Urinary bladder (tissue), 4 donors: ENCODE data around the gene CDH13. TPM values are rescaled to one million over a fixed set of nuclear protein-coding genes. Genes with fewer than 3 reads are reported as not detected.

Source experiments
- DNase-seq: peaks from one replicate; pipeline ENCODE4 v3.0.0-alpha.2; 2015; ENCODE audit errors: extremely low spot score
- H3K27ac ChIP-seq: one replicate; pipeline ENCODE4 v1.5.1; 2013; ENCODE audit warnings: low read depth, mild to moderate bottlenecking, moderate library complexity
- H3K36me3 ChIP-seq: one replicate; pipeline ENCODE4 v1.6.1; 2013; ENCODE audit warnings: mild to moderate bottlenecking, moderate library complexity; ENCODE audit not compliant: insufficient read depth
- H3K4me1 ChIP-seq: one replicate; pipeline ENCODE4 v1.6.1; 2013; ENCODE audit warnings: mild to moderate bottlenecking, moderate library complexity; ENCODE audit not compliant: insufficient read depth
- H3K4me3 ChIP-seq: one replicate; pipeline ENCODE4 v1.5.1; 2013; ENCODE audit warnings: low read depth, low read length
- WGBS: extraction: QIAGEN DNeasy Blood & Tissue Kit; methylation state at CpG from one replicate; pipeline ENCODE4 v1.1.7; 2013; 5-methylcytosine and 5-hydroxymethylcytosine counted together
- polyA plus RNA-seq: library from polyadenylated mRNA; stranded (reverse); fragments of 200-250 nt; gene quantifications from one replicate; pipeline ENCODE4 v1.2.3, GENCODE V29; 2013
- total RNA-seq: library from RNA; depleted of rRNA; stranded (reverse); fragments of >200 nt; gene quantifications from one replicate; pipeline ENCODE4 v1.2.3, GENCODE V29; 2014
- donor health status: healthy with polysubstance abuse.
- donor health status: healthy.

CDH13 gene
- total and polyA plus RNA-seq, 2 donors: 18.9 to 21.5 TPM

DNA sequence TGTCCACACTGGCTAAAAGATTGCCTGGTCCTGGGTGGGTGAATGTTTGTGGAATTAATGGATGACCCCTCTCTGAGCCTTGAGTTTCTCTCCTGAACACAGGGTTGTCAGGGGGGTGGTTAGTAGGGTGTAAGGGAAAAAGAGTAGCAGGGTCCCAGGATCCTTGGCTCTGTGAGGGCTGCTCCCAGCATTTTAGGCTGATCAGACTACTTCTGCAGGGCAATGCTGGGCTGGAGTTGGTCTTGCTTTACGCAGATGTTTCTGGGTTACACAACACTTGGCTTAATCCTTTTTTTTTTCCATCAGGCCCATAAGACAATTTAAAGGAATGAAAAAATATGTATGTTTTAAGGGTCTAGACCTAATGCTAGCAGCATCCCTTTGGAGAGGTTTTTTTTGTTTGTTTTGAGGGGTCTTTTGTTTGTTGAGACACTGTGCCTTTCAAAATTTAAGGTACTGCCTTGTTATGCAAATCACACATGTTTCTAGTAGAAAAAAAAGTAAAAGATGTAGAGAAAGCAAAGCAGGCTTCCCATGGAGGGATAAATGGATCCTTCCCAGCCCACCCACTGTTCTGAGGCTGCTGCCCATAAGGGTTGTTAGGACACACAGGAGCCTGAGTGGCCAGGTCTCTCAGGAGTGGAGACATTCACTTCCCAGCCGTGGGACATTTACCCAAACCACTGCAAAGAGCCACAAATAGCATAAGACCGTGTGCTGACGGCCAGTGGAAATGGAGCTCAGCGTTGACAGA, 955.4 kb downstream of the CDH13 start:
- DNase-seq: no peak
- Histone ChIP-seq H3K4me3 (no peak overlapping the region), H3K27ac (no peak overlapping the region), H3K36me3 (no peaks in the 10 kb centered on the region), H3K4me1 (no peaks in the 10 kb centered on the region)
- 73% methylated on average over 5 of the region's 5 CpGs for WGBS

DNA sequence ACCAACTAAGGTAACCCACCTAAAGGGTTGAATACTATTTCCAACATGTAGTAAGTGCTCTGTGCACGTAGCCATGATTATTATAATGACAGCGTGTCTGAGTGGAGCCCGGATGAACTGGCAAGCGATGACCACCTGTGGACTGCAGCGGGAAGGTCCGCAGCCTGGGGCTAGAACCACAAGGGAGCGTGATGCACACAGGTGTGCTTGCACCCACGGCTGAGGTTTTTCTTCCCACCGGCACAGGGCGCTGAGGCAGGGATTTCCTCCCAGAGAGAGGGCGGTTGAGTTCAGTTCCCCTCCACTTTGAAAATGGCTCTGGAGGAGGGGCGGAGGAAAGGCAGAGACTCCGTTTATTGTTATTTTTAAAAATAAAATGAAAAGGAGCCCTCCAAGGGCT, 959.3 kb downstream of the CDH13 start:
- Histone ChIP-seq H3K27ac (no peak overlapping the region), H3K4me3 (no peak overlapping the region), H3K36me3 (no peaks in the 10 kb centered on the region), H3K4me1 (no peaks in the 10 kb centered on the region)
- 64% methylated on average over 13 of the region's 13 CpGs for WGBS
- no peak for DNase-seq

DNA sequence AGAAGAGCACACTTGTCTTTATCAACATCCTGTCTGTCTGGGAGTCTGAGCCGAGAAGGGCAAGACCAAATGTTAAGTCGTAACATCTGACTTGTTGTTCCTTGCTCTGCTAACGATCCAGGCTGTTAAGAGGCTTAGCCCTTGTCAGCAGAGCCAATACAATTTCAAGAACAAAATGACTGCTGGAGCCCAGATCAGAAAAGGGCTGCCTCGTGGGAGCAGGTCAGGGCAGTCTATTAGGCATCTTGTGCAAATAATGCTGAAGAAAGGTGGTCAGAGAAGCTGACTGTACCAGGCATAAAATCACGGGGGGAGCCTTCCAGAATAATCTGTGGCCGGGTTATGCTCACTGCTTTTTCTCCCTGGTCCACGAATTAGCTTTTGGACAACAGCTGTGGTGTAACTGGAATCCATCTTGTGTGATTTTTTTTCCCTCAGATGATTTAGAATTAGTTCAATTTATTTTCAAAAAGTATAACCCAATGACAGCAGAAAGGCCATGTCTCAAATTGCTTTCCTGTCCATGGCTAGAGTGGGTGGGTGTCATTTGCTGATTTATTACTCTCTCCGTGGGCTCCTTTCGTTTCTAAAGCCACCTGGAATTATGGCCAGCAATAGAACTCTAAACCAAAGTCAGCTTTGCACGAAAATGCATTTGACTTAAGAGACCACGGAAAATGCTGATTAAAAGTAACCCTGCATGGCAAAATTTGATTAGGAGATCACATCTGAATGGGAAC, 959.9 kb downstream of the CDH13 start:
- Histone ChIP-seq H3K36me3 (no peaks in the 10 kb centered on the region), H3K4me3 (no peak overlapping the region), H3K4me1 (no peaks in the 10 kb centered on the region), H3K27ac (no peak overlapping the region)
- 19% methylated on average over 11 of the region's 11 CpGs for WGBS
- DNase-seq: no peak

DNA sequence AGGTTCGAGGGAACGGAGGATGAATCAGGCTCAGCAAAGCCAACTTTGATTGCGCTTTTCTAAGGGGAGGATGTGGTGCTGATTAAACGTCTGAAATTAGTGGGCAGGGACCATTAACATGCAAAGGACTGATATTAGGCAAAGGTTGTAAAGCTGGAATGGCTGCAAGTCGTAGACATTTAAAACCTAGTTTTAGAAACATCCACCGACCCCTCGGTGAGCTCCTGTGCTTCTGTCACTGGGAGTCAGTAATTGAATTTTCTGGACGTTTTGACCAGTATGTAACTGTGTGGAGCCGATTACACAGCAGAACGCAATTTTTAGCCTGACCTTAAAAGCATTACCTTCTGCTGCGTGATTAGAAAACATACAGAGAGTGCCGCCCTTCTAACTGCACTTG, 960.4 kb downstream of the CDH13 start:
- no peak for DNase-seq
- Histone ChIP-seq H3K36me3 (no peaks in the 10 kb centered on the region), H3K4me1 (no peaks in the 10 kb centered on the region), H3K27ac (no peak overlapping the region), H3K4me3 (no peak overlapping the region)
- 47% methylated on average over 12 of the region's 12 CpGs for WGBS

DNA sequence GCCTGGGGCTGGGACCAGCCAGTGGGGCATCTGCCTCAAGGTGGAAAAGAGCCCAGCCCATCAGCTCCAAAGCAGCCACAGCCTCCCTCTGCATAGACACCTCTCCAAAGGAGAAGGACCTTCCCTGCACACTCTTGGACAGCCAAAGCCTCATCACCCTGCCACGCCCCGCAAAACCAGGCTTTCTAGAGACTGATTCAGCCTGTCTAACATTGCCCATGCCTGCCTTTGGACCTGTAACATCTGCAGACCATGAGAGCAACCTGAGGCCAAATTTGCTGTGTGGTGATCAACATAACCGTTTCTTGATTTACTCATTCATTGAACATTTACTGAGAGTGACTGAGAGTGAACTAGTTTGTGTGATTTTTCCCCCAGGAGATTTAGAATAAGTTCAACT, 961.3 kb downstream of the CDH13 start:
- Histone ChIP-seq H3K4me1 (no peaks in the 10 kb centered on the region), H3K4me3 (no peak overlapping the region), H3K27ac (no peak overlapping the region), H3K36me3 (no peaks in the 10 kb centered on the region)
- 81% methylated on average over 3 of the region's 3 CpGs for WGBS
- DNase-seq: no peak

DNA sequence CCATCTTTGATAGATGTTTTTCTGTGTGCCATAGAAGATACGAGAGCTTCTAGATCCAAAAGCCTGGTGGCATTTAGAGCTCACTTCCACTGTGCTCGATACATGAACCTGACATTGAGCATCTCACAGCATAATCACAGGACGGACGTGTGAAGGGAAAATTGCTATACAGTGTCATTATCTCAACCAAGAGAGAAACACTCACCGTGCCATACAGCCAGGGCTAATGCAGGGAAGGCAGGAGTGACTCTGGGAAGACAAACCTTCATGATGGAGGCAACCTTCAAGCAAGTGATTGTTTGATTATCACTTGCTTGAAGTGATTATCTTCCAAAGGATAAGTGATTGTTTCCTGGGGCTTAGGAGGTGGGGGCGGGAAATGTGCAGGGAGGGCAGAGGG, 962.8 kb downstream of the CDH13 start:
- WGBS: 84% methylated on average over 6 of the region's 6 CpGs
- no peaks in the 10 kb centered on the region for H3K36me3 ChIP-seq
- DNase-seq: no peak

DNA sequence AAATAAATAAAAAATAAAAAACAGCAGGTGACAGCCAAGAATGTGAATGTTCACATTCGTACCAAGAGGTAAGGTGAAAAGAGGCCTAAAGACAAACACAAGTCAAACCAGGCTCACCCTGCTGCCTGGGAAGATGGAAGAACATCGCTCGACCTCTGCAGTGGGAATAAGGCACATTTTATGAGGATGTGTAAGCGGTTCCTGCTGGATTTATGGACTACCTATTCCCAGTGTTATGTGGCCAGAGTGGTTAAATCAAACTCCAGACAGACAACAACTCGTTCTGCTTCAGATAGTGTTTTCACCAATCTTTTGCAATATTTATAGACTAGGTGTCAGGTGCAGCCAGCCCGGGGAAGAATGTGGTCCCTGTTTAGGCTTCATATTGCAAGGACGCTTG, 966.0 kb downstream of the CDH13 start:
- Histone ChIP-seq H3K4me3 (no peak overlapping the region), H3K4me1 (no peaks in the 10 kb centered on the region), H3K27ac (no peak overlapping the region), H3K36me3 (no peaks in the 10 kb centered on the region)
- DNase-seq: no peak
- WGBS: 61% methylated on average over 7 of the region's 7 CpGs

More for the DNA sequence above, 962.8 kb downstream of the CDH13 start:
- no peak overlapping the region for H3K4me3 ChIP-seq
- no peaks in the 10 kb centered on the region for H3K4me1 ChIP-seq
- H3K27ac ChIP-seq: no peak overlapping the region

DNA sequence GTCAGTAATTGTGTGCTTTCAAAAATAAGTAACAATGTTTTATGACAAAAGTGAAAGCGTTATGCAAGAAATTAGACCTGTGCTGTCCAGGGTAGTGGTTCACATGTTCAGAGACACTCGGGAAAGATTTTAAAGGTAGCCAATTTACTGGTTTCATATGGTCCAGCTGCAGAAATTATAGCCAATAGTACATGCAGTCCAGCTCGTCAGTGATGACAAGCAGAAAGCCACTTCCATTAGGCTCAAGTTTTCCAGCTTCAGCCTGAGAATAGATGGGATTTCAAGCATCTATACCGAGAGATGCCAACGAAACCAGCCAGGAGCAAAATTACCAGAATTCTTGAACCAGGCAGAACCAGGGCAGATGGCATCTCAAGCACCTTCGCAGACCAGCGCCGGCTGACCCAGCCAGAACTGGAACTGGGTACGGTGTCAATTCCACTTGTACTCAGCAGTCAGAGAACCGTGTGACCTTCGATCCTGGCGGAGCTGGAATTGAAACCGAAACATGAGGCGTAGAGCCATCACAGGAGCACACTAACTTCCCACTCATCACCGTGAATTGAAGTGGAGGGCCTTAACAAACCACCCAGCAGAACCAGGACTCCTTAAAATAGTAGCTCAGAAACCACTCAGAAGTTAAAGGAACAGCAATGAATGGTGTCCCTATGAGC, 973.2 kb downstream of the CDH13 start:
- no peak for DNase-seq
- H3K27ac ChIP-seq: no peak overlapping the region
- H3K4me1 ChIP-seq: no peaks in the 10 kb centered on the region
- WGBS: 84% methylated on average over 15 of the region's 15 CpGs
- H3K4me3 ChIP-seq: no peak overlapping the region
- H3K36me3 ChIP-seq: no peaks in the 10 kb centered on the region

DNA sequence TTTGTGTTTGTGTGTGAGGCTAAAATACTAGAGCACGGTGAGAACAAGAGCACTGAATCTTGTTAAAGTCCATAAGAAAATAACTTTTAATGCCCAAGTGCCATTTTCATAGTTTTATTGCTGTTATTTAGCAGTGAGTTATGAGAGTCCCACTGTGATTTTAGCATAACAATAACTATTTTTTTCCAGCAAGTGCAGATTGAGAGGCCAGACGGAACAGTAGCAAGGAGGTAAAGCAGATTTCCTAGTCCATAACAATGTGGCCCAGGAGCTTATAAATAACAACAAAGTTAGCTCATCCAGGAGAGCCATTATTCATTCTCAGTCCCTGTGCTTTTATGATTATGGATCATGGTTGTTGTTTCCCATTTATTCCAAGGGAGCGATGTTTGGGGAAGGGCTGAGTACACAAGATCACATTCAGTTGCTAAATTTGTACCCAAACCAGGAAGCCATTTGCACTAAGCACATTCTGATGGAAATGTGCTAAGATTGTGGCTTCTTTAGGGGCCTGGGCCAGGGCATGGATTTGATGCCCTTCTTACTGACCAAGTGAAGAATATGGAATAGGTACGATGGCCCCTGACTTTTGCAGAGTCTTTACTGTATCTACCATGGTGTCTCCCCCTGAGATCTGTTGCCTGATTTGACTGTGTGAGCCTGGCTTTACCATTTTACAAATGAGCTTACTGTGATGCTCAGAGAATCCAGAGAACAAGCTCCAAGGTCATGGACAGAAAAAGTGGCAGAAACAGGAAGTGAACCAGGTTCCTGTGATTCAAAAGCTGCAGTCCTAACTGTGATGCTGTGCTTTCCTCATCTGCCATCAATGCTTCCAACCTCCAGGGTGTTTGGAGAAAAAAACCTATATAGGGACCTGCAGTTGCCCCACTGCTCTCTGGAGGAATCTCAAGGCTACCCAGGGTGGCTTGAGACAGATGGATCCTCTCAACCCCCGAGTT, 976.3 kb downstream of the CDH13 start:
- 54% methylated on average over 5 of the region's 5 CpGs for WGBS

DNA sequence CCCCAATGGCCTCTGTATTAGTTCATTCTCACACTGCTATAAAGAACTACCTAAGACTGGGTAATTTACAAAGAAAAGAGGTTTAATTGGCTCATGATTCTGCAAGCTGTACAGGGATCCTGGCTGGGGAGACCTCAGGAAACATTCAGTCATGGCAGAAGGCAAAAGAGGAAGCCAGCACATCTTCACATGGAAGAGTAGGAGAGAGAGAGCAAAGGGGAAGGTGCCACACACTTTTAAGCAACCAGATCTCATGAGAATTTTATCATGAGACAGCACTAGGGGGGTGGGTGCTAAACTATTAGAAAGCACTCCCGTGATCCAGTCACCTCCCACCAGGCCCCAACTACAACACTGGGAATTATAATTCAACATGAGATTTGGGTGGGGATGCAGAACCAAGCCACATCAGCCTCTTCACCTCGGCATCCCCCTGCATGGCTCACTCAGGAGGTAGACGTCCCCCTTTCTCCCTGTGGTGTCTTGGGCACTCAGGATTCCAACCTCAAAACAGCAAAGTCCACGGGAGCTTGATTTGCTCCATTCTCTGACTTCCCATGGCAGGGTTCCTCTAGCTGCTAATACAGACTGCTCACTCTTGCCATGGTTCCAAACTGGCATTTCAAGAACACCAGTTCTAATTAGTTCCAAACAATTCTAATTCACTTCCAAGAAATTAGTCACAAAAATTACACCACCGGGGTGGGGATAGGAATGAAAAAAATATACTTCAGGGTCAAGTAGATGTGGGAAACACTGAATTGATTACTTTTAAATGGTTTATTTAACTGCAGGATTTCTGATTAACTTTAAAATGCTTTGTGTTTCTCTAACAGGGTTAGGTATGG, 977.2 kb downstream of the CDH13 start:
- no peak for DNase-seq

More for the DNA sequence above, 976.3 kb downstream of the CDH13 start:
- no peak overlapping the region for H3K27ac ChIP-seq
- H3K4me3 ChIP-seq: no peak overlapping the region
- no peaks in the 10 kb centered on the region for H3K4me1 ChIP-seq
- no peak for DNase-seq
- no peaks in the 10 kb centered on the region for H3K36me3 ChIP-seq

DNA sequence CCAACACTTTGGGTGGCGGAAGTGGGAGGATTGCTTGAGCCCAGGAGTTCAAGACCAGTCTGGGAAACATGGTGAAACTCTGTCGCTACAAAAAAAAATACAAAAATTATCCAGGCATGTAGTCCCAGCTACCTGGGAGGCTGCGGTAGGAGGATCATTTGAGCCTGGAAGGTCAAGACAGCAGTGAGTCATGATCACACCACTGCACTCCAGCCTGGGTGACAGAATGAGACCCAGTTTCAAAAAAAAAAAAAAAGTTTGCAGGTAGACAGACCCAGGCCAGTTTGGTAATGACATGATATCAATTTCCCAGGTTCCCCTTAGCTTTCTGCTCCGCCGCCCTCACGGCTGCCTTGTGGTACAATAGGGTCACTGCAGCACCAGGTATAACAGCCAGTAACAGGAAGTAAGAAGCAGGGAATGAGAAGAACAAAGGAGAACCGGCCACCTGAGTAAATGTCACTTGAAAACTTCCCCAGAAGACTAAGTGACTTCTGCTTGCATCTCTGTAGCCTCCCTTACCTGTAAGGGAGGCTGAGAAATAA, 979.8 kb downstream of the CDH13 start:
- Histone ChIP-seq H3K4me3 (no peak overlapping the region), H3K27ac (no peak overlapping the region), H3K36me3 (no peaks in the 10 kb centered on the region), H3K4me1 (no peaks in the 10 kb centered on the region)
- 87% methylated on average over 7 of the region's 7 CpGs for WGBS
- no peak for DNase-seq

More for the DNA sequence above, 977.2 kb downstream of the CDH13 start:
- 73% methylated on average over 5 of the region's 5 CpGs for WGBS
- Histone ChIP-seq H3K4me1 (no peaks in the 10 kb centered on the region), H3K4me3 (no peak overlapping the region), H3K36me3 (no peaks in the 10 kb centered on the region), H3K27ac (no peak overlapping the region)

DNA sequence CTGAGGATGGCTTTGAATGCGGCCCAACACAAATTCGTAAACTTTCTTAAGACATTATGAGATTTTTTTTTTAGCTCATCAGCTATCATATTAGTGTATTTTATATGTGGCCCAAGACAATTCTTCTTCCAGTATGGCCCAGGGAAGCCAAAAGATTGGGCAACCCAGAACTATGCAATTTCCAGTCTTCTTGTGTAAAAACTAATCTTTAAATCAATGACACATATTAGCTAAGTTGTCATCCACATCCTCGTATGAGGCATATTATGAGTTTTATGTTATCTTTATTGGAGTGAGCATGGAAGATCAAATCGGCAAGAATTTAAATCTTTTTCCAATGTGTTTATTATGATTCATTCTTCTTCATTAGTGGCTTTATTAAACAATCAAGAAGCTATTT, 982.4 kb downstream of the CDH13 start:
- Histone ChIP-seq H3K4me1 (no peaks in the 10 kb centered on the region), H3K4me3 (no peak overlapping the region), H3K36me3 (no peaks in the 10 kb centered on the region), H3K27ac (no peak overlapping the region)
- no peak for DNase-seq
- 62% methylated on average over 4 of the region's 4 CpGs for WGBS
